Measurements from ENCODE around the gene SRSF7. TPM values are rescaled to one million over a fixed set of nuclear protein-coding genes. Genes with fewer than 3 reads are reported as not detected.
"Not testable (repeated sequence)": the region's sequence is repeated elsewhere in the genome, so short reads cannot be mapped to it uniquely, and the experiment has no call there.

The SRSF7 gene
- total RNA-seq, result 100 to 1,000 TPM; 225 to 272 TPM

GRCh38 chr2:38750891-38751595 is at the start of gene SRSF7:
Gene SRSF7, minus strand, starts transcription at chr2:38751361. Its CDS starts 105 bp downstream, at chr2:38751256.
- Mint-ChIP-seq H3K36me3 (ENCODE audit: low read depth) (peaks cover 47% of the 10 kb centered on the region), H3K27ac (peak within 1 kb of the TSS; percentile 99), H3K4me1 (peaks cover 53% of the 10 kb centered on the region), H3K27me3 (no peaks in the 10 kb centered on the region), H3K4me3 (peak within 1 kb of the TSS; percentile 91), H3K9me3 (no peaks in the 10 kb centered on the region)
- POLR2A ChIA-PET, result interaction anchor here (0.5 to 1.5 kb wide), 21 partner anchors 8 to 475 kb away, joined by 3 to 16 read pairs (median 5); partner anchors contain the start of genes DHX57, GALM, HNRNPLL and MORN2
- CTCF ChIA-PET, result interaction anchor here (0.6 to 1.8 kb wide), 11 partner anchors 9 to 186 kb away, joined by 3 to 7 read pairs (median 4); no protein-coding TSS in a partner anchor
- DNase-seq, result peak; percentile 97

GRCh38 chr2:38797953-38798352 is 46.8 kb upstream of the SRSF7 start:
- ChIA-PET CTCF (no interaction called here), POLR2A (no interaction called here)
- no peak overlapping the region for H3K27ac Mint-ChIP-seq
- H3K9me3 Mint-ChIP-seq, result no peaks in the 10 kb centered on the region
- H3K4me3 Mint-ChIP-seq, result no peak overlapping the region
- DNase-seq, result no peak
- H3K36me3 Mint-ChIP-seq (ENCODE audit: low read depth), result no peaks in the 10 kb centered on the region
- no peaks in the 10 kb centered on the region for H3K4me1 Mint-ChIP-seq
- H3K27me3 Mint-ChIP-seq, result no peaks in the 10 kb centered on the region

DNA sequence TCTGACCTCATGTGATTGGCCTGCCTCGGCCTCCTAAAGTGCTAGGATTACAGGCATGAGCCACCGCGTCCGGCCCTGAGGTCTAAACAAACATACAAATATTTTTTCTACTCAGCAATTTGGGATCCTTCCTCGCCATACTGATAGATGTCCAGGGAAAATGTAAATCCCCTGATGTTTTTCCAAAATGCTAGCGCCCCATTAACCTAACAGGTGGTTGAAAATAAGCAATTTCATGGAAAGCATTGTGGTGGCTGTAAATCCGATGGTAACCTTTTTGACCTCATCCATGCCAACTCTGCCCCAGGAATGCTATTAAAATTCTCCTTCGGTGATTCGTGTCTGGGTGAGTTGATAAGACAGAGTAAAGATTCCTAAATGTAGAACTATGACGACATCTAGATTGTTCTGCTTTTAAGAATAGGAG is 46.1 kb upstream of the SRSF7 start:
- Mint-ChIP-seq H3K9me3 (no peaks in the 10 kb centered on the region), H3K27ac (no peak overlapping the region), H3K36me3 (ENCODE audit: low read depth) (no peaks in the 10 kb centered on the region), H3K27me3 (no peaks in the 10 kb centered on the region), H3K4me3 (no peak overlapping the region), H3K4me1 (no peaks in the 10 kb centered on the region)
- POLR2A ChIA-PET, result no interaction called here
- no peak for DNase-seq
- CTCF ChIA-PET, result interaction anchor here (1.0 kb wide), 1 partner anchor 27 kb away, joined by 3 read pairs; no protein-coding TSS in a partner anchor

- H3K9me3 Mint-ChIP-seq; DNase-seq; H3K36me3 Mint-ChIP-seq (ENCODE audit: low read depth); H3K4me1 Mint-ChIP-seq; CTCF ChIA-PET; H3K27me3 Mint-ChIP-seq; POLR2A ChIA-PET; H3K27ac Mint-ChIP-seq; H3K4me3 Mint-ChIP-seq: not testable (repeated sequence)
Observed at GRCh38 chr2:38795016-38795415, 43.9 kb upstream of the SRSF7 start.

GRCh38 chr2:38794235-38794946 is 43.2 kb upstream of the SRSF7 start:
- Mint-ChIP-seq H3K4me3 (no peak overlapping the region), H3K36me3 (ENCODE audit: low read depth) (no peaks in the 10 kb centered on the region), H3K27me3 (no peaks in the 10 kb centered on the region), H3K27ac (no peak overlapping the region), H3K4me1 (no peaks in the 10 kb centered on the region), H3K9me3 (no peaks in the 10 kb centered on the region)
- ChIA-PET POLR2A (no interaction called here), CTCF (no interaction called here)
- DNase-seq, result no peak

GRCh38 chr2:38793511-38793910 is 42.4 kb upstream of the SRSF7 start:
- ChIA-PET POLR2A (no interaction called here), CTCF (no interaction called here)
- H3K4me1 Mint-ChIP-seq, result no peaks in the 10 kb centered on the region
- H3K9me3 Mint-ChIP-seq, result no peaks in the 10 kb centered on the region
- no peaks in the 10 kb centered on the region for H3K27me3 Mint-ChIP-seq
- no peak overlapping the region for H3K27ac Mint-ChIP-seq
- DNase-seq, result no peak
- no peaks in the 10 kb centered on the region for H3K36me3 Mint-ChIP-seq (ENCODE audit: low read depth)
- H3K4me3 Mint-ChIP-seq, result no peak overlapping the region

DNA sequence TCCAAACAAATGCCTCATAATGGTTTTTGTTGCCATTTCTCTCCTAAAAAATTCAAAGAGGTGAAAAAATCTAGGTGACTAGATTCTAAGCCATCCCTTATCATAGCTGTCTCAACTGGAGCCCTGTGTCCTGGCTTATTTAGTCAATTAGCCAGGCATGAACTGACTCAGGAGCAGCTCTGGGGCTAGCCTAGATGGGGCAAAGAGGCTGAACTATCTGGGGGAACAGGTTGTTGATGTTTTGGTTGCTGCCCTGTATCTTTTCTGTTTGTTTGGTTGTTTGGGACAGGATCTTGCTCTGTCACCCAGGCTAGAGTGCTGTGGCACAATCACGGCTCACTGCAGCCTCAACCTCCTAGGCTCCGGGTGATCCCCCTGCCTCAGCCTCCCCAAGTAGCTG is 41.6 kb upstream of the SRSF7 start:
- Mint-ChIP-seq H3K27me3 (no peaks in the 10 kb centered on the region), H3K36me3 (ENCODE audit: low read depth) (no peaks in the 10 kb centered on the region), H3K27ac (no peak overlapping the region), H3K9me3 (no peaks in the 10 kb centered on the region), H3K4me1 (no peaks in the 10 kb centered on the region), H3K4me3 (no peak overlapping the region)
- ChIA-PET CTCF (no interaction called here), POLR2A (no interaction called here)
- no peak for DNase-seq

DNA sequence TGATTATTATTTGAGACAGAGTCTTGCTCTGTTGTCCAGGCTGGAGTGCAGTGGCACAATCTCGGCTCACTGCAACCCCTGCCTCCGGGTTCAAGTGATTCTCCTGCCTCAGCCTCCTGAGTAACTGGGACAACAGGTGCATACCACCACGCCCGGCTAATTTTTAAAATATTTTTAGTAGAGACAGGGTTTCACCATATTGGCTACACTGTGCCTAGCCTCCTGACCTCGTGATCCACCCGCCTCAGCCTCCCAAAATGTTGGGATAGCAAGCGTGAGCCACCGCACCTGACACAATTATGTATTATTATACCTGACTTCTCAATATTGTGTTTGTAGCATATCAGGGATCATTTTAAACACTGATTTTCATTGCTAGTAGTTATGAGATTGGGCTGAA is 41.2 kb upstream of the SRSF7 start:
- H3K4me1 Mint-ChIP-seq; H3K9me3 Mint-ChIP-seq; DNase-seq; H3K4me3 Mint-ChIP-seq; H3K27me3 Mint-ChIP-seq; H3K27ac Mint-ChIP-seq; H3K36me3 Mint-ChIP-seq (ENCODE audit: low read depth); POLR2A ChIA-PET; CTCF ChIA-PET: not testable (repeated sequence)

DNA sequence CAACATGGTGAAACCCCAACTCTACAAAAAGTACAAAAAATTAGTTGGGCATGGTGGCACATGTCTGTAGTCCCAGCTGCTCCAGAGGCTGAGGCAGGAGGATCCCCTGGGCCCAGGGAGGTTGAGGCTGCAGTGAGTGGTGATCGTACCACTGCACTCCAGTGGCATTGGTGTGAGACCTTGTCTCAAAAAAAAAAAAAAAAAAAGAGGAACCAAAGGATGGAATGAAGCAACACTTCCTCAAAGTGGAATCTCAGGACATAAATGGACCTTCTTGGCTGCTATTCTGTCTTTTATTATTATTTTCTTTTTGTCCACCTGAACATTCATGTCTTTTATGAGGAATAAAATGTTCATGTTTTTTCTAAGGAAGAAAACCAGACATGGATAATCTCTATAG is 40.6 kb upstream of the SRSF7 start:
- Mint-ChIP-seq H3K9me3 (no peaks in the 10 kb centered on the region), H3K4me3 (no peak overlapping the region), H3K27me3 (no peaks in the 10 kb centered on the region), H3K27ac (no peak overlapping the region), H3K4me1 (peaks cover 1% of the 10 kb centered on the region), H3K36me3 (ENCODE audit: low read depth) (no peaks in the 10 kb centered on the region)
- ChIA-PET CTCF (no interaction called here), POLR2A (no interaction called here)
- no peak for DNase-seq

- DNase-seq, result no peak
- H3K27me3 Mint-ChIP-seq, result no peaks in the 10 kb centered on the region
- H3K4me1 Mint-ChIP-seq, result peaks cover 1% of the 10 kb centered on the region
- CTCF ChIA-PET, result interaction anchor here (1.5 kb wide), 1 partner anchor 36 kb away, joined by 3 read pairs; no protein-coding TSS in a partner anchor
- no peaks in the 10 kb centered on the region for H3K36me3 Mint-ChIP-seq (ENCODE audit: low read depth)
- H3K27ac Mint-ChIP-seq, result no peak overlapping the region
- H3K4me3 Mint-ChIP-seq, result no peak overlapping the region
- H3K9me3 Mint-ChIP-seq, result no peaks in the 10 kb centered on the region
- POLR2A ChIA-PET, result interaction anchor here (0.6 kb wide), 1 partner anchor 15 kb away, joined by 3 read pairs; no protein-coding TSS in a partner anchor
Observed at GRCh38 chr2:38789691-38790090, 38.5 kb upstream of the SRSF7 start.

DNA sequence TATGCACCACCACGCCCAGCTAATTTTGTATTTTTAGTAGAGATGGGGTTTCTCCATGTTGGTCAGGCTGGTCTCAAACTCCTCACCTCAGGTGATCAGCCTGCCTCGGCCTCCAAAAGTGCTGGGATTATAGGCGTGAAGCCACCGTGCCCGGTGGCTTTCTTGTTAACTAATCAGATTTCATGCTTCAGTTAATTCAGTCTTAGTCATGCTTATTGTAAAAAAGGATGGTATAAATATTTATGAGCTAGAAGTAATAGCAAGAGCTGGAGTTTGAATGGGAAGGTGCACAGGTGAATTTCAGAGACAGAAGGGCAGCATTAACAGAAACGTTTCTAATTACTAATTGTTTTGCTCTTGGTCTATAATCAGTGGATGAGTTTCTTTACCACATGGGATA is 37.1 kb upstream of the SRSF7 start:
- H3K9me3 Mint-ChIP-seq, result no peaks in the 10 kb centered on the region
- ChIA-PET POLR2A (no interaction called here), CTCF (interaction anchor here (0.6 to 1.6 kb wide), 2 partner anchors 15 to 22 kb away, joined by 3 to 4 read pairs; no protein-coding TSS in a partner anchor)
- peaks cover 1% of the 10 kb centered on the region for H3K4me1 Mint-ChIP-seq
- H3K27ac Mint-ChIP-seq, result no peak overlapping the region
- DNase-seq, result no peak
- H3K27me3 Mint-ChIP-seq, result no peaks in the 10 kb centered on the region
- no peak overlapping the region for H3K4me3 Mint-ChIP-seq
- no peaks in the 10 kb centered on the region for H3K36me3 Mint-ChIP-seq (ENCODE audit: low read depth)

DNA sequence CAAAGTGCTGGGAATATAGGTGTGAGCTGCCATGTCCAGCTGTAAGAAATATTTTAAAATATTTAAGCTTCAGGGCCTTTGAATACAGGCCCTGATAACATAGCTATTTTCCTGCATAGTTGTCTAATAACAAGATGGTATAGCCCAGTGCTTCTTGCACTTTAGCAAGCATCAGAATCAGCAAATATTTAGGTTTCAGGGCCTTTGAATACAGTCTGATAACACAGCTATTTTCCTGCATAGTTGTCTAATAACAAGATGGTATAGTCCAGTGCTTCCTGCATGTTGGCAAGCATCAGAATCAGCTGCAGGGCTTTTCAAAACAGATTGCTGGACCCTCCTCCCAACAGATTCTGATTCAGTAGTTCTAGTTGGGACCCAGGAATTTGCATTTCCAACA is 32.4 kb upstream of the SRSF7 start:
- Mint-ChIP-seq H3K4me3 (no peak overlapping the region), H3K27ac (no peak overlapping the region), H3K36me3 (ENCODE audit: low read depth) (peaks cover 12% of the 10 kb centered on the region), H3K9me3 (no peaks in the 10 kb centered on the region), H3K4me1 (peaks cover 10% of the 10 kb centered on the region), H3K27me3 (no peaks in the 10 kb centered on the region)
- DNase-seq, result no peak
- ChIA-PET CTCF (interaction anchor here (0.5 to 1.4 kb wide), 2 partner anchors 42 to 93 kb away, joined by 3 to 4 read pairs; partner anchors contain the start of genes DHX57 and MORN2), POLR2A (no interaction called here)

DNA sequence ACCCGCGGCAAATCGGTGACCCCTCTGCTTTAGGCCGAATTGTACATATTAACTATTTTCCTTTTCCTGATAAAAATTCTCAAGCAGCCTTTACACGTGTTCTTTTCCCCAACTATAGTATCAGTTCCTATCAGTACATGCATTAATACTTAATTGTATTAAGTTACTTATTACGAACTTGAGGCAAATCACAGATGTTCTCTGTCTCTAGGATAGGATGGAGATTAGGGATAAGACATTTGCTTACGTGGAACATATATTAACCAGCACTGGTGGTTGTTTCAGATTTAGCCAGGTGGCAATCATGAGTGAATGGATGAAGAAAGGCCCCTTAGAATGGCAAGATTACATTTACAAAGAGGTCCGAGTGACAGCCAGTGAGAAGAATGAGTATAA is 27.5 kb upstream of the SRSF7 start:
- no peaks in the 10 kb centered on the region for H3K9me3 Mint-ChIP-seq

More for the DNA sequence above, 27.5 kb upstream of the SRSF7 start:
- Mint-ChIP-seq H3K27ac (peak overlapping the region; percentile 93), H3K4me3 (peak overlapping the region; percentile 95), H3K4me1 (peaks cover 21% of the 10 kb centered on the region), H3K27me3 (peaks cover 13% of the 10 kb centered on the region), H3K36me3 (ENCODE audit: low read depth) (peaks cover 16% of the 10 kb centered on the region)
- CTCF ChIA-PET, result interaction anchor here (0.5 kb wide), 1 partner anchor 39 kb away, joined by 3 read pairs; no protein-coding TSS in a partner anchor
- POLR2A ChIA-PET, result no interaction called here
- no peak for DNase-seq
